Hepatic stellate cell (primary cell): Measurements from ENCODE around the gene SRRT.

Source experiments
- DNase-seq: peaks from one replicate; pipeline ENCODE4 v3.0.0; 2011; ENCODE audit warnings: low spot score

Gene SRRT

GRCh38 chr7:100880645-100881044 is 5.7 kb downstream of the SRRT start:
- no peak for DNase-seq

- DNase-seq, result no peak
These were observed 6.2 kb downstream of the SRRT start for GRCh38 chr7:100881136-100881535.

GRCh38 chr7:100882201-100882600 is 7.3 kb downstream of the SRRT start:
- DNase-seq, result no peak

GRCh38 chr7:100882785-100883526 is 8.1 kb downstream of the SRRT start:
- no peak for DNase-seq

GRCh38 chr7:100884736-100885439 is 10.0 kb downstream of the SRRT start:
- no peak for DNase-seq

GRCh38 chr7:100885440-100886141 is 10.7 kb downstream of the SRRT start:
- no peak for DNase-seq

- DNase-seq, result no peak
These were observed 11.4 kb downstream of the SRRT start for GRCh38 chr7:100886142-100886935.

GRCh38 chr7:100886936-100887515 is 12.1 kb downstream of the SRRT start:
- no peak for DNase-seq

- no peak for DNase-seq
These were observed 12.8 kb downstream of the SRRT start for GRCh38 chr7:100887516-100888290.

GRCh38 chr7:100888291-100888987 is 13.5 kb downstream of the SRRT start:
- DNase-seq, result no peak

- peak; percentile 67 for DNase-seq
These were observed 14.3 kb downstream of the SRRT start, which contains the start of gene UFSP1 for GRCh38 chr7:100888988-100889750. TSS of gene UFSP1 (minus strand) at chr7:100889715. CDS start at chr7:100889271, 444 bp downstream.

- no peak for DNase-seq
These were observed 16.0 kb downstream of the SRRT start for GRCh38 chr7:100890653-100891567.

GRCh38 chr7:100891568-100892247 is 16.8 kb downstream of the SRRT start:
- no peak for DNase-seq

GRCh38 chr7:100892364-100893317 is 17.7 kb downstream of the SRRT start:
- no peak for DNase-seq

GRCh38 chr7:100893318-100893895 is 18.5 kb downstream of the SRRT start:
- no peak for DNase-seq
